ENCODE results near the gene PDILT.
"Not testable (repeated sequence)": the region's sequence is repeated elsewhere in the genome, so short reads cannot be mapped to it uniquely, and the experiment has no call there.

The PDILT gene

DNA sequence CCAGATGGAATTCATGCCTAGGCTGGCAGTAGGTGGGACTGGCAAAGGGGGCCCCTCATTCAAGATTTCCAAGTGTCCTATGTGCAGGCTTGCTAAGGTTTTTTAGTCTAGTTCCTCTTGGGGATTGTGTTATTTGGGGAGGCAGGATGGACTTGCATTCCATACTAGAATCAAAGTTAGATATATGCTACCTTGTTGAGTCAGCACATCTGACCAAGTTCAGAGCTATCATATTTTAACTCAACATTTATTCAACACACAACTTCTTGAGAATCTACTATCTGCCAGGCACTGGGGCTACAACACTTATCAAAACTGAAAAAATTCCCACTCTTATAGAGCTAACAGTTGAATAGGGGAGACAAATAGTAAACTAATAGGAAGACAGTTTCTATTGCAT, 83.9 kb downstream of the PDILT start:
- FAIRE-seq, result no peak

DNA sequence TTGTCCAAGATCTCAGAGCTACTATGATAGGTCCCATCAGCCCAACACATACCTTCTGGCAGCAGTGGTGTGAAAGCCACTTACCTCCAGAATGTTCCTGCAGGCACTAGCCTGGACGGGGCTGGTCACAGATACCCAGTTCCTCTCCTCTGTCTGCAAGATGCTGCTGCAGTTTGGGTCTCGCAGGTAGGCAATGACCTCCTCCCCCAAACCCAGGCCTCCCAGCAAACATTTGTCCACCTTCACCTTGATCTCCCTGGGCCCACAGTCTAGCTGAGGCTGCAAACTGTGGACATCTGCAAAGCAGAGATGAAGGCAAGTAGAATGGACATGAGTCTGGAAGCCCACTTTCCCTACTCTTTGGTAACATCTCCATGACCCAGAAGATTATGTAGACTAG, 84.4 kb downstream of the PDILT start:
- FAIRE-seq, result no peak

DNA sequence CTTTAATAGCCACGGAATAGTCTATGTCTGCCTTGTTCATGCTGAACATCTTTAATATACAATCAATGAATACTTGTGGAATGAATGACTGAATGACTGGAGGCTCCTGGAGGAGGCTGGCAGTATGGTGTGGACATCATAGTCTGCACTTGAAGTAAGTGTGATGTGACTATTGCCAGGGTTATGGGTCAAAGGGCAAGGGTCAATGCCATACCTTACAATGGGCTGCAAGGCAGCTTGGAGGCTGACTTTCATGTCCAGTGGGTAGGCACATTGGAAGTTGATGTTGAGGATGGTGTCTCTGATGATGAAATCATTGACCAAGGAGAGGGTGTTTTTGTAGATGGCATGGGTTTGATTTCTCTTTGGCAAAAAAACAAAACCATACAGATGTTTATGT, 85.1 kb downstream of the PDILT start:
- FAIRE-seq, result no peak

DNA sequence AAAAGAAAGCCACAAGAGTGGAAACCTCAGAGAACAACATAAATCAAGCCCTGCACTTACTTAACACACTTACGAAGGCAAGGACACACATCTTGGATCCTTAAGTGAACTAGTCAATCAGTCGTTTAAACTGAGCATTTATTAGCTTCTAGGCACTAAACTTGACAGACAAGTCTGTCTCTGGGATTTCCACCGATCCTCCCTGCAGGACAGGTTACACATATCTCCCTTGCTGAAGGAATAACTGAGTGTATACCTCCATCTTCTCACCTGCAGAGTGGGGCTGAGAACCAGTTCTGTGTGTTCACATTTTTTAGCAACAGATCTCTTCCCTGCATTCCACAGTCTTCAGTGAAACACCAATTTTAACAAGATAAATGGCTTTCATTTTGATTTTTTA, 86.1 kb downstream of the PDILT start:
- FAIRE-seq, result no peak

DNA sequence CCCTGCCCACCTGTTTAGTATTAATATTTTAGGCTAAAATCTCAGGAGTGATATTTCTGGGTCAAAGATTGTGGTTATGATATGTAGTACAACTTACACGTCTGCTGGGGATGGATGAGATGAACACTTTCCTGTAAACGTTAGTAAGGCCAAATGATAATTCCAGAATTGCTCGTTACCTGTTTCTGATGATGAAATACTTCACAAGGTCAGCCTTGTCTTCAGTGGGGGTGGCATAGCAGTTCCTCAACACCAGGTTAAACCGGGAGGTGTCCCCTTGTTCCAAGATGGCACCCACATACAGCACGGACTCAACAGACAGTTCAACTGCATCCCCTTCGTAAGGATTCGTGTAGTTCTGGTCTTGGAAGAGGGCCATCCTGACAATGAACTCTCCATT, 86.5 kb downstream of the PDILT start:
- FAIRE-seq, result no peak

DNA sequence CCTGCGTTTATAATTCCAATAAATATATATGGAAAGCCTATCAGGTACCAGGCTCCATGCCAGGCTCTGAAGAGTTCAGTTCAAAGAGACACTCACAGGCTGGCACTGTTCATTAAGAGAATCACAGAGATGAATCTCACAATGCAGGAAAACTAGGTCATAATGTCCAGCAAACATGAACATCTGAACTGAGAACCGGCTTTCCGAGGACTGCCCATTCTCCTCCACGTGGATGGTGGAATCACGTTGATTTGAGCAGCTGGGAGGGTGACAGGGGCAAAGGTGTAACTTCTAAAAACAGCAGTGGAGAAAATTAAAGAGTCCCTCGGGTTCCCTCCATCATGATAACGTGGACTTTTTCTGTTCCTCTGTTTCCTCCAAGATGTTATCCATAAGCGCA, 87.4 kb downstream of the PDILT start:
- no peak for FAIRE-seq

DNA sequence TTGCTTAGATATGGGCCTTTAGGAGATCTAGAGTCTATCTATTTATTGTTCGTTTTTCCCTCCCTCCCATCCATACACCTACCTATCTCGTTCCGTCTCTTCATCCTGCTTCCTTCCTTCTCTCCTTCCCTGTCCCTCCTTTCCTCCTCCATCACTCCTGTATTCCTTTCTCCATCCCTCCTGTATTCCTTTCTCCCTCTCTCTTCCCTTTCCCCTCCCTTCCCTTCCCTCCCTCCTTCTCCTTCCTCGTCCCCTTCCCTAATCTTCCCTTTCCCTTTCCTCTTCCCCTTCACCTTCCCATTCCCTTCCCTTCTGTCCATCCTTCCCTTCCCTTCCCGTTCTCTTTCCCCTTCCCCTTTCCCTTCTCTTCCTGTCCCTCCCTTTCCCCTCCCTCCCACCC, 87.8 kb downstream of the PDILT start:
- FAIRE-seq, result no peak

DNA sequence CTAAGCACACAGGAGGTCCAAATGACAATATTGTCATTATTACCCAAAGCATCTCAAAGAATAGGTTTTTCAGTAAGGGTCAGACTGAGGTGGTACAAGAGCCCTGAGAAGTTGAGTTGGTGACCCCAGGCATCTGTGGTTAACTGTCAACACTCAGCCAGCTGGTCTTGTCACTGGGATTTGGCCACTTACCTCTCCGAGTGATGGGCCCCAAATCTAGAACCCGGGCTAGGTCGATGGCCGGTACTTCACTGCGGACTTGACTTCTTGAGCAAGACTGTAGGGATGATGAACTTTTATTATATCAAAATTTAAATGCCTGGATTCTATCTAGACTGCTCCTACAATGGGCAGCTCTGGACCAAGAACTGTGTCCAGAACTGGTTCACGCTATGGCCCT, 88.8 kb downstream of the PDILT start:
- FAIRE-seq, result no peak

DNA sequence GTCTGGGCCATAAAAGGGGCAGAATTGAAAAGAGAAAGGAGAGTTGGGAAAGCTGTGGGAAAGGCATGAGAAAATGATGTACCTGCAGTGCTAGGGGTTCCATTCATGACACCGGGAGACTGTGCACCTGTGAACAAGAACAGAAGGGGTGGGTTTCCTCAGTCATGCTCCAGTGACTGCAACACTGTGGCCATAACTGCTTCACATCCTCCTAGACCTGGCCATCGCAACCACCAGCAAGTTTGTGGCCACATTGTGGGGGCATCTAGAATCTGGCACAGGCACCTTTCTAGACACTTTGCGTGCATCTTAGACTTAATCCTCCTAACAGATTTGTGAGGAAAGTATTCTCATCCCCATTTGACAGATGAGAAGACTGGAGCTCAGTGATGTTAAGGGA, 90.0 kb downstream of the PDILT start:
- FAIRE-seq, result no peak

DNA sequence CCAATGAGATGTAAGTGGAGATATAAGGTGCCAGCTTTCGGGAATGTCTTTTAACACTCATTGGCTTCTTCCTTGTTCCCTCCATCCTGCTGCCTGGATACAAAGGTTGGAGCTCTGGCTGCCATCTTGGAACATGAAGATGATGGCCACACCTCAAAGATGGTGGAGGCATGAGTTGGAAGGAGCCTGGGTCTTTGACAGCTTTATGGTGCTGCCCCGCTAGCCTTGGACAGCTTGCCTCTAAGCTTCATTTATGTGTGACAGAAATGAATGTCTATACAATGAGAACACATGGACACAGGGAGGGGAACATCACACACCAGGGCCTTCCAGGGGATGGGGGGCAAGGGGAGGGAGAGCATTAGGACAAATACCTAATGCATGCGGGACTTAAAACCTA, 90.8 kb downstream of the PDILT start:
- no peak for FAIRE-seq

DNA sequence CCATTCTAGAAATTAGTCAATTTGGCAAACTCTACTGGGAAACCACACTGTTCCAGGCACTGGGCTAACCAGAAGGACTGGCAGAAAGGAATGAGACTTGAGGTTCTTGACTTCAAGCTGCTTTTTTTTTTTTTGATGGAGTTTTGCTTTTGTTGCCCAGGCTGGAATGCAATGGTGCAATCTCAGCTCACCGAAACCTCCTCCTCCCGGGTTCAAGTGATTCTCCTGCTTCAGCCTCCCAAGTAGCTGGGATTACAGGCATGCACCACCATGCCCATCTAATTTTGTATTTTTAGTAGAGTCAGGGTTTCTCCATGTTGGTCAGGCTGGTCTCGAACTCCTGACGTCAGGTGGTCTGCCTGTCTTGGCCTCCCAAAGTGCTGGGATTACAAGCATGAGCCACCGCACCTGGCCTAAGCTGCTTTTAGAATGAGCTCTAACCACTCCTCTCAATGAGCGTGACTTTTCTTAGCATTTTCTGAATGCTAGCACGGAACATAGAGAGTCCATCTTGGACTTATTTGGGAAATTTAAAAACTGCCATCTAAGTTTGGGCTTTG, 91.9 kb downstream of the PDILT start:
- FAIRE-seq, result not testable (repeated sequence)

DNA sequence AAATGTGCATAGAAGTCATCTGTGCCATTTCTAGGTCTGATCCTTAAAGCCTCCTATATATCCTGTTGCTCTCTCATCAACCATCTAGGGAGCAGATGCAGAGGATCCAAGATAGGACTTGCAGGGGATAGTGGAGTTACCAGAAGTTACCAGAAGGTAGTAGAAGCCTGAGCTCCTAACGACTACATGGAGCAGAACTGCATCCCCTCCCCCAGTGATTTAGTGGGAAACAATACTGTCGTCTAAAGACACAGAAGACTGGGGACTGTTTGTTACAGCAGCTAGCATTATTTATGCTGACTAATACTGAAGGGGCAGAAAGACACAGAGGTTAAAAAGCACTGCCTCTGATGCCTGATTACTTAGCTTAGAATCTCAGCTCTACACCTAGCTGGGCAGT, 93.0 kb downstream of the PDILT start:
- FAIRE-seq, result no peak

DNA sequence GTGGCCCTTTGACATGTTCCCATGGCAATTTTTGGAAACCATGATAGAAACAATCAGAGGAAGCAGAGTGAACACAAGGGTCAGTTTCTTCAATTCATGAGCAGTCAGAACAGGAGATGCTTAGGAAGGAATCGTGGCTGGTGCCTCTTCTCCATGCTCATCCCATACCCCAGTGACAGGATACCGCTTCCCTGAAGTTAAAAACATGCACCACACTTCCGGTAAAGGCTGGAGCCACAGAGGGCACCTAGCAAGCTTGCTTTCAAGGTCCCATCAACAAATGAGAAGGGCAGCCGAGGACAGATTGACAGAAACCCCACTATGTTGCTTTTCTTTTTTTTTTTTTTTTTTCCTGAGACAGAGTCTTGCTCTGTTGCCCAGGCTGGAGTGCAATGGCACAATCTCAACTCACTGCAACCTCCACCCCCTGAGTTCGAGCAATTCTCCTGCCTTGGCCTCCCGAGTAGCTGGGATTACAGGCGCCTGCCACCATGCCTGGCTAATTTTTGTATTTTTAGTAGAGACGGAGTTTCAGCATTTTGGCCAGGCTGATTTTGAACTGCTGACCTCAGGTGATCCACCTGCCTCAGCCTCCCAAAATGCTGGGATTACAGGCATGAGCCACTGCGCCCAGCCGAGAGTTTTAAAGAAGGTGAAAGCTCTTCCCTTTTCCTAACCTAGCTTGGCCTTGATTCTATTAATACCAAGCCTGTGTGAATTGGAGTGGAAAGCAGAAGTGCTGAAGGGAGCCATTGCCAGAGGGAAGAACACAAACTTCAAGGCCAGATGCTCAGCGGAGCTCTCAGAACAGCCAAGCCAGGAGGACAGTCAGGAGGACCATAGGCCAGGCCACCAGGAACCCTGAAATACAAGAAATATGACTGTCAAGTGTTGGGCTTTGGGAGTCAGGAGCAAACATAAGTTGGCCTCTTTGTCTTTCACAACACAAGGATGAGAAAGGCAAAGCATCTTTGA, 93.8 kb downstream of the PDILT start:
- no peak for FAIRE-seq

DNA sequence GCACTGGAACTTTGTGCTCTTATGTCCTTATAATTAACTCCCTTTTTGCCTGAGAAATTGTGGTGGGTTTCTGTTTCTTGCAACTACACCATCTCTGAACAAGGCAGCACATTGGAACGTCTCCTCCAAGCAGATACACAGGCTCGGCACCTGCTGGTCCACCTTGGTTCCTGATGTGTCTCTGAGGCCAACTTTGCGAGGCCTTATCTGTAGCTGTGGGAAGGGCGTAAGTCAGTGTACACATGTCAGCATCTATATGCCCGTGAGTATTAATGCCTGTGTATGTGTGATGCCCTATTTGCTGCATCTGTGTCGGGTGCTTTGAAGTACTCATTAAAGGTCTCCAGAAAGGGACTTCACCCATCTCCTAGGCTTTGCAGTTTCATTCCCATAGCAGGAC, 94.8 kb downstream of the PDILT start:
- no peak for FAIRE-seq

Data from endometrium (tissue), 2 donors.